ENCODE data around the gene KLF16. TPM values are rescaled to one million over a fixed set of nuclear protein-coding genes. Genes with fewer than 3 reads are reported as not detected.
A peak's percentile ranks its signal among the peaks of the same experiment; 100 is the strongest.

Gene KLF16
- total and polyA plus RNA-seq, 9 of the 15 experiments (the other 6 are each of a cell fraction or from before 2014, with no cell fraction given) = 0.04 to 60.4 (median 6.8) TPM

DNA sequence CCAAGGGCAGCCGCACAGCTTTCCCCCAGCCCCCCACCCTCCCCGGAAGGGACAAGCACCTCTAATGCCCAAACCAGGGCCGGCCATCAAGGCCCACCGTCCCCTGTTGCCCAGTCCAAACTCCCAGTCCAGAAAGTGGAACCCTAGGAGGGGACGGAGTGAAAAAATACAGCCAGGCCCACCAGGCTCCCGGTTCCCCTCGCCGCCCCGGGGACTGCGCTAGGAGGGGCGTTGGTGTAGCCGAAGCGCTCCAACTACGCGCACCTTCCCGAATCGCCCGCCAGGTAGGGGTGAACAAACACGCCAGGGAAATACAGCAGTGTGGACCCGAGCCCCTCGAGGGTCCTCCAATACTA is 1.3 kb downstream of the KLF16 start (continued):
- TF ChIP-seq SNIP1 (IDR thresholded peaks at IDR 0.05; ENCODE audit: low read depth) (no peak), ARID4B (CRISPR knock-in tag; IDR thresholded peaks at IDR 0.05) (0 out of 2 replicates have a peak, but pooled peaks have one; percentile 15), EP300 (IDR thresholded peaks at IDR 0.05; ENCODE audit: low read length) (no peak), PHTF2 (CRISPR knock-in tag; IDR thresholded peaks at IDR 0.05) (no peak), NUFIP1 (IDR thresholded peaks at IDR 0.05; ENCODE audit: partially characterized antibody) (no peak), POLR2G (IDR thresholded peaks at IDR 0.05; ENCODE audit: low read depth, low read length) (peak; percentile 39; the same call in 1 of the 2 replicates), BDP1 (IDR thresholded peaks at IDR 0.05; ENCODE audit: insufficient read depth, insufficient read length) (no peak)
- TF ChIP-seq, protein P1, sequence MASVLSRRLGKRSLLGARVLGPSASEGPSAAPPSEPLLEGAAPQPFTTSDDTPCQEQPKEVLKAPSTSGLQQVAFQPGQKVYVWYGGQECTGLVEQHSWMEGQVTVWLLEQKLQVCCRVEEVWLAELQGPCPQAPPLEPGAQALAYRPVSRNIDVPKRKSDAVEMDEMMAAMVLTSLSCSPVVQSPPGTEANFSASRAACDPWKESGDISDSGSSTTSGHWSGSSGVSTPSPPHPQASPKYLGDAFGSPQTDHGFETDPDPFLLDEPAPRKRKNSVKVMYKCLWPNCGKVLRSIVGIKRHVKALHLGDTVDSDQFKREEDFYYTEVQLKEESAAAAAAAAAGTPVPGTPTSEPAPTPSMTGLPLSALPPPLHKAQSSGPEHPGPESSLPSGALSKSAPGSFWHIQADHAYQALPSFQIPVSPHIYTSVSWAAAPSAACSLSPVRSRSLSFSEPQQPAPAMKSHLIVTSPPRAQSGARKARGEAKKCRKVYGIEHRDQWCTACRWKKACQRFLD (CRISPR knock-in tag; IDR thresholded peaks at IDR 0.05) = 0 out of 2 replicates have a peak, but pooled peaks have one; percentile 9
